ENCODE data around the gene SUCLG2. TPM values are rescaled to one million over a fixed set of nuclear protein-coding genes. Genes with fewer than 3 reads are reported as not detected.
"Not testable (repeated sequence)": the region's sequence is repeated elsewhere in the genome, so short reads cannot be mapped to it uniquely, and the experiment has no call there.

Gene SUCLG2
- total RNA-seq, 1 experiment from 2014 or later, result 59.4 TPM

DNA sequence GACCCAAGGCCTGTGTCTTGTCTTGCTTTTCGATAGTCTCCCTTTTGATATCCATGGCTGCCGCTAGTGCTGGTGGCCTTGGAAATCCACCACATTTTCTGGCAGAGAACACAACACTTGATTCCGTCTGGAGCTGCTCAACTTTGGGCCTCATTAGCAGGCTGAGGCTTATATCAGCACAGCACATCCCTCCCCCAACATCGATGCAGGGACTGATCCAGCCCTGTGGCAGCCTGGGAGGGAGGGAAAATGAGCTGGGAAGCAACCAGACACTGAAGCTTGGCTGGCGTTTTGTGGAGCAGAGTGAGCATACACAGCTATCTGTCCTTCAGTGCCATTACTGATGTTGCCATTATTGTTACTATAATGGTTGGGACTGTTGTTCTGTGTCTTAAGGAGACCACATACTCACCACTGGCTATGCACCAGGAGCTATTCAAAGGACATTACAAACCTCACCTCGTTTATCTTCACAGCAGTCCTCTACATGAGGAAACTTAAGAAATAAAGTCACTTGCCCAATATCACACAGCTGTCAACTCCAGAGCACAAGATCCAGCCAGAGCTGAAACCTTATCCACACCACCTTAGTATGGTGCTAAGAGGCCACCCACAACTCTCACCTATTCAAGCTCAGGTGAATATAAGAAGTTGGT is 102.9 kb downstream of the SUCLG2 start:
- H3F3A ChIP-seq (ENCODE audit: insufficient read depth, low read depth), result no peaks in the 10 kb centered on the region
- no peak overlapping the region for H3K4me3 ChIP-seq
- DNase-seq, result no peak
- ChIA-PET CTCF (no interaction called here), POLR2A (ENCODE audit: unreplicated experiment) (no interaction called here)
- H3K79me2 ChIP-seq (ENCODE audit: low read depth), result no peaks in the 10 kb centered on the region
- no peak overlapping the region for H3K27ac ChIP-seq
- no peak overlapping the region for H3K4me2 ChIP-seq
- no peaks in the 10 kb centered on the region for H3K9me2 ChIP-seq (ENCODE audit: insufficient read depth)
- intact Hi-C loops (cut with micrococcal nuclease; ENCODE audit: unreplicated experiment), result no loop called here
- H3K4me1 ChIP-seq (replicated peaks; ENCODE audit: insufficient read depth), result no peaks in the 10 kb centered on the region
- TF ChIP-seq, protein P1, sequence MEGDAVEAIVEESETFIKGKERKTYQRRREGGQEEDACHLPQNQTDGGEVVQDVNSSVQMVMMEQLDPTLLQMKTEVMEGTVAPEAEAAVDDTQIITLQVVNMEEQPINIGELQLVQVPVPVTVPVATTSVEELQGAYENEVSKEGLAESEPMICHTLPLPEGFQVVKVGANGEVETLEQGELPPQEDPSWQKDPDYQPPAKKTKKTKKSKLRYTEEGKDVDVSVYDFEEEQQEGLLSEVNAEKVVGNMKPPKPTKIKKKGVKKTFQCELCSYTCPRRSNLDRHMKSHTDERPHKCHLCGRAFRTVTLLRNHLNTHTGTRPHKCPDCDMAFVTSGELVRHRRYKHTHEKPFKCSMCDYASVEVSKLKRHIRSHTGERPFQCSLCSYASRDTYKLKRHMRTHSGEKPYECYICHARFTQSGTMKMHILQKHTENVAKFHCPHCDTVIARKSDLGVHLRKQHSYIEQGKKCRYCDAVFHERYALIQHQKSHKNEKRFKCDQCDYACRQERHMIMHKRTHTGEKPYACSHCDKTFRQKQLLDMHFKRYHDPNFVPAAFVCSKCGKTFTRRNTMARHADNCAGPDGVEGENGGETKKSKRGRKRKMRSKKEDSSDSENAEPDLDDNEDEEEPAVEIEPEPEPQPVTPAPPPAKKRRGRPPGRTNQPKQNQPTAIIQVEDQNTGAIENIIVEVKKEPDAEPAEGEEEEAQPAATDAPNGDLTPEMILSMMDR (conservative IDR thresholded peaks at IDR 0.05), result no peak
- no peak for TF ChIP-seq EZH2 (IDR thresholded peaks at IDR 0.05; ENCODE audit: low read depth)
- no peaks in the 10 kb centered on the region for H3K36me3 ChIP-seq (ENCODE audit: low read depth)
- BruUV-seq (replicated peaks), result no TSS peak
- no peaks in the 10 kb centered on the region for H3K9me3 ChIP-seq (ENCODE audit: insufficient read depth, low read depth)
- H4K20me1 ChIP-seq (ENCODE audit: insufficient read depth), result no peaks in the 10 kb centered on the region
- H3K27me3 ChIP-seq (ENCODE audit: insufficient read depth, low read depth), result no peaks in the 10 kb centered on the region
- no peak overlapping the region for H2AFZ ChIP-seq

DNA sequence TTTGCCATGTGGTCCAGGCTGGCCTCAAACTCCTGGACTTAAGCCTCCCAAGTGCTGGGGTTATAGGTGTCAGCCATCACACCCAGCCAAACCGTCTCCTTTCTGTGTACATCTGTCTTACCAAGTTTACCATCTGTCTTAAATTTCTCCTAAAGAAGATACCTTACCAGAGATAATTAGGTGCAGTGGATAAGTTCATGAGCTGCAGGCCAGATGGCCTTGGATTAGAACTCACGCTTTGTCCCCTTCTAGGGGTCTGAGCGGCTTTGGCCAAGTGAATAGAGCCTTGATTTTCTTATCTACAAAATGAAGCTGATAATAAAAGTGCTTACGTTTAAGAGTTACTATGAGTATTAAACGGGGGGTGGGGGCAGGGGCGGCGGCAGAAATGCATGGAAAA is 103.9 kb downstream of the SUCLG2 start:
- no peak for TF ChIP-seq EZH2 (IDR thresholded peaks at IDR 0.05; ENCODE audit: low read depth)
- TF ChIP-seq, protein P1 (conservative IDR thresholded peaks at IDR 0.05), result no peak
- Histone ChIP-seq H3K9me3 (ENCODE audit: insufficient read depth, low read depth) (no peaks in the 10 kb centered on the region), H3F3A (ENCODE audit: insufficient read depth, low read depth) (no peaks in the 10 kb centered on the region), H3K4me1 (replicated peaks; ENCODE audit: insufficient read depth) (no peaks in the 10 kb centered on the region), H3K36me3 (ENCODE audit: low read depth) (no peaks in the 10 kb centered on the region), H3K4me2 (no peak overlapping the region), H3K79me2 (ENCODE audit: low read depth) (no peaks in the 10 kb centered on the region), H4K20me1 (ENCODE audit: insufficient read depth) (no peaks in the 10 kb centered on the region), H3K27ac (no peak overlapping the region), H2AFZ (no peak overlapping the region), H3K27me3 (ENCODE audit: insufficient read depth, low read depth) (no peaks in the 10 kb centered on the region), H3K4me3 (no peak overlapping the region), H3K9me2 (ENCODE audit: insufficient read depth) (no peaks in the 10 kb centered on the region)
- no TSS peak for BruUV-seq (replicated peaks)
- POLR2A ChIA-PET (ENCODE audit: unreplicated experiment), result no interaction called here
- DNase-seq, result no peak
- CTCF ChIA-PET, result no interaction called here
- intact Hi-C loops (cut with micrococcal nuclease; ENCODE audit: unreplicated experiment), result no loop called here

DNA sequence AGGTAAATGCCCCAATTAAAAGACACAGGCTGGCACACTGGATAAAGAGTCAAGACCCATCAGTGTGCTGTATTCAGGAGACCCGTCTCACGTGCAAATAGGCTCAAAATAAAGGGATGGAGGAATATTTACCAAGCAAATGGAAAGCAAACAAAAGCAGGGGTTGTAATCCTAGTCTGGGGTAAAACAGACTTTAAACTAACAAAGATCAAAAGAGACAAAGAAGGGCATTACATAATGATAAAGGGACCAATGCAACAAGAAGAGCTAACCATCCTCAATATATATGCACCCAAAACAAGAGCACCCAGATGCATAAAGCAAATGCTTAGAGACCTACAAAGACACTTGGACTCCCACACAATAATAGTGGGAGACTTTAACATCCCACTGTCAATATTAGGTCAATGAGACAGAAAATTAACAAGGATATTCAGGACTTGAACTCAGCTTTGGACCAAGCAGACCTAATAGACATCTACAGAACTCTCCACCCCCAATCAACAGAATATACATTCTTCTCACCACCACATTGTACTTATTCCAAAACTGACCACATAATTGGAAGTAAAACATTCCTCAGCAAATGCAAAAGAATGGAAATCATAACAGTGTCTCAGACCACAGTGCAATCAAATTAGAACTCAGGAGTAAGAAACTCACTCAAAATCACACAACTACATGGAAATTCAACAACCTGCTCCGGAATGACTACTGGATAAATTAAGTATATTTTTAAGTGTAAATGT is 111.7 kb downstream of the SUCLG2 start:
- BruUV-seq (replicated peaks); intact Hi-C loops (cut with micrococcal nuclease; ENCODE audit: unreplicated experiment); CTCF ChIA-PET; H3K9me2 ChIP-seq (ENCODE audit: insufficient read depth); H3F3A ChIP-seq (ENCODE audit: insufficient read depth, low read depth); POLR2A ChIA-PET (ENCODE audit: unreplicated experiment); H3K4me1 ChIP-seq (replicated peaks; ENCODE audit: insufficient read depth); DNase-seq; H3K9me3 ChIP-seq (ENCODE audit: insufficient read depth, low read depth); H2AFZ ChIP-seq; H3K27ac ChIP-seq; H4K20me1 ChIP-seq (ENCODE audit: insufficient read depth); H3K4me3 ChIP-seq; H3K4me2 ChIP-seq; H3K36me3 ChIP-seq (ENCODE audit: low read depth); H3K79me2 ChIP-seq (ENCODE audit: low read depth); H3K27me3 ChIP-seq (ENCODE audit: insufficient read depth, low read depth): not testable (repeated sequence)
